Activated T-cell treated with anti-CD3 and anti-CD28 coated beads, Interleukin-2, amount 50 U/mL, for 24 hours (primary cell): ENCODE results near the gene WNT9B.

Experiments
- DNase-seq: peaks from one replicate; pipeline ENCODE4 v3.0.0-alpha.2; 2020
- H3K27ac Mint-ChIP-seq: 2 replicates; pipeline ENCODE4 v1.8.0; 2020; ENCODE audit warnings: mild to moderate bottlenecking, mixed read lengths
- H3K27me3 Mint-ChIP-seq: 2 replicates; pipeline ENCODE4 v1.8.0; 2020; ENCODE audit warnings: mixed read lengths
- H3K36me3 Mint-ChIP-seq: 2 replicates; pipeline ENCODE4 v1.8.0; 2020; ENCODE audit warnings: low read depth, mixed read lengths
- H3K4me1 Mint-ChIP-seq: 2 replicates; pipeline ENCODE4 v1.8.0; 2020; ENCODE audit warnings: low read depth, mixed read lengths
- H3K4me3 Mint-ChIP-seq: 2 replicates; pipeline ENCODE4 v1.8.0; 2020; ENCODE audit warnings: mild to moderate bottlenecking, moderate library complexity, mixed read lengths
- H3K9me3 Mint-ChIP-seq: 2 replicates; pipeline ENCODE4 v1.8.0; 2020; ENCODE audit warnings: mixed read lengths

The WNT9B gene

GRCh38 chr17:46818316-46818928 lies 33.0 kb upstream of the WNT9B start, which contains the start of gene WNT3:
TSS of gene WNT3 (minus strand) at chr17:46818692. CDS start at chr17:46818597, 95 bp downstream.
- Mint-ChIP-seq H3K9me3 (no peaks in the 10 kb centered on the region), H3K36me3 (no peaks in the 10 kb centered on the region), H3K27me3 (peaks cover 89% of the 10 kb centered on the region), H3K4me3 (peak within 1 kb of the TSS; percentile 73), H3K27ac (no peak within 1 kb of the TSS), H3K4me1 (peaks cover 20% of the 10 kb centered on the region)
- DNase-seq: peak; percentile 70

GRCh38 chr17:46818929-46819859 lies 32.2 kb upstream of the WNT9B start:
- no peaks in the 10 kb centered on the region for H3K36me3 Mint-ChIP-seq
- peaks cover 20% of the 10 kb centered on the region for H3K4me1 Mint-ChIP-seq
- no peak overlapping the region for H3K27ac Mint-ChIP-seq
- H3K27me3 Mint-ChIP-seq: peaks cover 87% of the 10 kb centered on the region
- peak; percentile 49 for DNase-seq
- no peaks in the 10 kb centered on the region for H3K9me3 Mint-ChIP-seq
- H3K4me3 Mint-ChIP-seq: peak overlapping the region; percentile 65

- no peaks in the 10 kb centered on the region for H3K36me3 Mint-ChIP-seq
- no peaks in the 10 kb centered on the region for H3K9me3 Mint-ChIP-seq
- H3K4me3 Mint-ChIP-seq: peak overlapping the region; percentile 10
- no peak for DNase-seq
- H3K27me3 Mint-ChIP-seq: peaks cover 88% of the 10 kb centered on the region
- H3K27ac Mint-ChIP-seq: no peak overlapping the region
- H3K4me1 Mint-ChIP-seq: peaks cover 20% of the 10 kb centered on the region
These were observed 31.5 kb upstream of the WNT9B start for GRCh38 chr17:46819906-46820351.

GRCh38 chr17:46820592-46821450 lies 30.6 kb upstream of the WNT9B start:
- Mint-ChIP-seq H3K27me3 (peaks cover 82% of the 10 kb centered on the region), H3K9me3 (no peaks in the 10 kb centered on the region), H3K4me1 (peaks cover 20% of the 10 kb centered on the region), H3K4me3 (no peak overlapping the region), H3K27ac (no peak overlapping the region), H3K36me3 (no peaks in the 10 kb centered on the region)
- DNase-seq: no peak

GRCh38 chr17:46821482-46822387 lies 29.6 kb upstream of the WNT9B start:
- H3K9me3 Mint-ChIP-seq: no peaks in the 10 kb centered on the region
- H3K4me3 Mint-ChIP-seq: no peak overlapping the region
- H3K27me3 Mint-ChIP-seq: peaks cover 73% of the 10 kb centered on the region
- H3K4me1 Mint-ChIP-seq: peaks cover 20% of the 10 kb centered on the region
- no peaks in the 10 kb centered on the region for H3K36me3 Mint-ChIP-seq
- peak; percentile 33 for DNase-seq
- H3K27ac Mint-ChIP-seq: no peak overlapping the region

- Mint-ChIP-seq H3K9me3 (no peaks in the 10 kb centered on the region), H3K27me3 (peaks cover 69% of the 10 kb centered on the region), H3K4me3 (no peak overlapping the region), H3K4me1 (peaks cover 16% of the 10 kb centered on the region), H3K27ac (no peak overlapping the region), H3K36me3 (no peaks in the 10 kb centered on the region)
- DNase-seq: peak; percentile 59
These were observed 28.9 kb upstream of the WNT9B start for GRCh38 chr17:46822388-46822921.

GRCh38 chr17:46823657-46824056 lies 27.7 kb upstream of the WNT9B start:
- H3K27me3 Mint-ChIP-seq: peaks cover 65% of the 10 kb centered on the region
- H3K9me3 Mint-ChIP-seq: no peaks in the 10 kb centered on the region
- no peak overlapping the region for H3K27ac Mint-ChIP-seq
- H3K36me3 Mint-ChIP-seq: no peaks in the 10 kb centered on the region
- H3K4me3 Mint-ChIP-seq: no peak overlapping the region
- peaks cover 6% of the 10 kb centered on the region for H3K4me1 Mint-ChIP-seq
- DNase-seq: no peak

- no peak for DNase-seq
- Mint-ChIP-seq H3K36me3 (no peaks in the 10 kb centered on the region), H3K9me3 (no peaks in the 10 kb centered on the region), H3K4me3 (no peak overlapping the region), H3K4me1 (no peaks in the 10 kb centered on the region), H3K27ac (no peak overlapping the region), H3K27me3 (peaks cover 49% of the 10 kb centered on the region)
These were observed 25.3 kb upstream of the WNT9B start for GRCh38 chr17:46826116-46826515.

GRCh38 chr17:46827274-46827673 lies 24.1 kb upstream of the WNT9B start:
- no peak for DNase-seq
- Mint-ChIP-seq H3K4me1 (no peaks in the 10 kb centered on the region), H3K27ac (no peak overlapping the region), H3K9me3 (no peaks in the 10 kb centered on the region), H3K36me3 (no peaks in the 10 kb centered on the region), H3K27me3 (peaks cover 41% of the 10 kb centered on the region), H3K4me3 (no peak overlapping the region)

- H3K36me3 Mint-ChIP-seq: no peaks in the 10 kb centered on the region
- no peak for DNase-seq
- no peaks in the 10 kb centered on the region for H3K9me3 Mint-ChIP-seq
- H3K4me3 Mint-ChIP-seq: no peak overlapping the region
- H3K27me3 Mint-ChIP-seq: peaks cover 31% of the 10 kb centered on the region
- H3K27ac Mint-ChIP-seq: no peak overlapping the region
- peaks cover 8% of the 10 kb centered on the region for H3K4me1 Mint-ChIP-seq
These were observed 19.6 kb upstream of the WNT9B start for GRCh38 chr17:46831573-46832330.

GRCh38 chr17:46832331-46832821 lies 19.0 kb upstream of the WNT9B start:
- no peak overlapping the region for H3K4me3 Mint-ChIP-seq

GRCh38 chr17:46832945-46833839 lies 18.2 kb upstream of the WNT9B start:
- no peak overlapping the region for H3K27ac Mint-ChIP-seq
- H3K27me3 Mint-ChIP-seq: peaks cover 33% of the 10 kb centered on the region
- DNase-seq: no peak
- H3K9me3 Mint-ChIP-seq: no peaks in the 10 kb centered on the region
- H3K4me1 Mint-ChIP-seq: peaks cover 8% of the 10 kb centered on the region
- no peak overlapping the region for H3K4me3 Mint-ChIP-seq
- H3K36me3 Mint-ChIP-seq: no peaks in the 10 kb centered on the region

More at GRCh38 chr17:46832331-46832821, 19.0 kb upstream of the WNT9B start:
- Mint-ChIP-seq H3K27me3 (peaks cover 29% of the 10 kb centered on the region), H3K9me3 (no peaks in the 10 kb centered on the region), H3K27ac (no peak overlapping the region), H3K4me1 (peaks cover 8% of the 10 kb centered on the region), H3K36me3 (no peaks in the 10 kb centered on the region)
- DNase-seq: no peak
